Measurements from ENCODE around the gene MYL6B. TPM values are rescaled to one million over a fixed set of nuclear protein-coding genes. Genes with fewer than 3 reads are reported as not detected.

Gene MYL6B
- total and polyA plus RNA-seq, 2 donors (not counting 3 experiments of a cell fraction or from before 2014, with no cell fraction given): 135 to 185 TPM

GRCh38 chr12:56110571-56110970 is 41.8 kb upstream of the MYL6B start:
- Histone ChIP-seq H3K4me3 (replicated peaks in 1 of 3; ENCODE audit: insufficient read depth in 1 of 3, low read depth in 1 of 3, low read length in 3 of 3) (no peak overlapping the region), H4K20me1 (replicated peaks; ENCODE audit: control insufficient read depth, extremely low read depth, insufficient read depth, low read length) (no peaks in the 10 kb centered on the region), H3K27ac (ENCODE audit: insufficient read depth, low read depth, low read length) (no peak overlapping the region), H3K36me3 (ENCODE audit: control insufficient read depth in 2 of 2, extremely low read depth in 1 of 2, insufficient read depth in 2 of 2, low read length in 2 of 2) (peaks cover 26% of the 10 kb centered on the region in 2 experiments), H3K79me2 (ENCODE audit: control insufficient read depth, insufficient read depth, low read length) (peaks cover 24% of the 10 kb centered on the region), H3K4me2 (ENCODE audit: insufficient read depth, low read length) (no peak overlapping the region), H3K27me3 (ENCODE audit: control insufficient read depth in 2 of 2, insufficient read depth in 2 of 2, low read length in 2 of 2) (no peaks in the 10 kb centered on the region), H3K4me1 (ENCODE audit: control insufficient read depth, extremely low read depth, insufficient read depth, low read length) (peaks cover 12% of the 10 kb centered on the region), H3K9me3 (replicated peaks; ENCODE audit: control insufficient read depth, insufficient read depth, low read length) (no peaks in the 10 kb centered on the region), H2AFZ (ENCODE audit: low read depth, low read length) (no peak overlapping the region), H3K9ac (replicated peaks; ENCODE audit: extremely low read depth, insufficient read depth, low read length) (no peak overlapping the region), H3K9me1 (replicated peaks; ENCODE audit: control insufficient read depth, extremely low read depth, insufficient read depth, low read length) (no peaks in the 10 kb centered on the region)
- POLR2A ChIA-PET: interaction anchor here (0.6 kb wide), 2 partner anchors 86 to 324 kb away, joined by 3 read pairs; no protein-coding TSS in a partner anchor
- TF ChIP-seq MAX (IDR thresholded peaks at IDR 0.05; ENCODE audit: insufficient read depth, insufficient read length) (no peak), CTCF (IDR thresholded peaks at IDR 0.05; ENCODE audit: extremely low read depth in 1 of 2, insufficient read depth in 1 of 2, low read depth in 1 of 2, low read length in 2 of 2) (no peak), POLR2A (IDR thresholded peaks at IDR 0.05; ENCODE audit: low read depth, low read length) (no peak), FOS (IDR thresholded peaks at IDR 0.05; ENCODE audit: borderline replicate concordance, insufficient read depth, low read length) (no peak), MYC (IDR thresholded peaks at IDR 0.05; ENCODE audit: low read depth, low read length) (no peak), GATA2 (IDR thresholded peaks at IDR 0.05; ENCODE audit: insufficient read depth, insufficient read length, low read depth, low read length) (no peak), POLR2AphosphoS5 (IDR thresholded peaks at IDR 0.05; ENCODE audit: insufficient read depth, low read depth, low read length) (no peak), JUN (IDR thresholded peaks at IDR 0.05; ENCODE audit: borderline replicate concordance, insufficient read depth, insufficient read length, low read depth) (no peak), EZH2 (IDR thresholded peaks at IDR 0.05; ENCODE audit: borderline replicate concordance, low read depth, low read length, severe bottlenecking) (no peak)
- intact Hi-C loops (cut with micrococcal nuclease): no loop called here
- DNase-seq (ENCODE audit: low read depth, low spot score) (no peak), FAIRE-seq (no peak)
- dilution Hi-C loops (cut with MboI; ENCODE audit: extremely low pct_ligation_motif_present, low sequenced_read_pairs): no loop called here
- BruUV-seq (replicated peaks): no TSS peak
- CTCF ChIA-PET: interaction anchor here (0.7 kb wide), 1 partner anchor 372 kb away, joined by 3 read pairs; no protein-coding TSS in a partner anchor
